Uterus (tissue), 4 donors: ENCODE results near the gene AGFG2. TPM values are rescaled to one million over a fixed set of nuclear protein-coding genes. Genes with fewer than 3 reads are reported as not detected.

Source experiments
- DNase-seq, 2 donors: peaks; one replicate each; pipeline ENCODE4 v3.0.0-alpha.2; 2019 to 2020
- H3K27ac ChIP-seq, 2 donors: fragments of 200-600 bp; sonication (generic); 1 replicate in 1 of 2; 2 replicates in 1 of 2; pipeline ENCODE4 v1.5.1; 2016 to 2018
- H3K27me3 ChIP-seq, 2 donors: fragments of 200-600 bp; sonication (generic); one replicate each; pipeline ENCODE4 v1.5.1; 2018 to 2019; ENCODE audit warnings: control low read depth in 1 of 2
- H3K36me3 ChIP-seq, 2 donors: fragments of 200-600 bp; sonication (generic); one replicate each; pipeline ENCODE4 v1.5.1; 2019; ENCODE audit warnings: control low read depth in 1 of 2
- H3K4me1 ChIP-seq, 2 donors: fragments of 200-600 bp; sonication (generic); one replicate each; pipeline ENCODE4 v1.5.1; 2018 to 2019; ENCODE audit warnings: control low read depth in 1 of 2
- H3K4me3 ChIP-seq, 2 donors: fragments of 200-600 bp; sonication (generic); 1 replicate in 1 of 2; 2 replicates in 1 of 2; pipeline ENCODE4 v1.5.1; 2018 to 2019; ENCODE audit warnings: mild to moderate bottlenecking in 1 of 2
- H3K9me3 ChIP-seq, 2 donors: fragments of 200-600 bp; sonication (generic); one replicate each; pipeline ENCODE4 v1.5.1; 2019; ENCODE audit warnings: control low read depth in 1 of 2
- POLR2A ChIP-seq, 2 donors: fragments of 450-650 bp; IDR thresholded peaks; one replicate each; pipeline ENCODE4 v1.6.1; 2016; ENCODE audit warnings: antibody characterized with exemption in 2 of 2, mild to moderate bottlenecking in 1 of 2, moderate library complexity in 1 of 2
- intact Hi-C: fragments of 100-400 bp; cut with DNase I; formaldehyde crosslinking; loops from one replicate; pipeline ENCODE4 v1.15.1; 2023; ENCODE audit warnings: low total_unique reads
- total RNA-seq, 4 donors: library from RNA; depleted of rRNA in 3 of 4; stranded (reverse); fragments of >200 nt in 3 of 4; gene quantifications; one replicate each; pipeline versions ENCODE4 v1.1.0 to v1.2.4, GENCODE V29; 2014 to 2023
- TF ChIP-seq, protein P1 (sequence below), 4 experiments: fragments of 200-600 bp in 2 of 4; fragments of 450-650 bp in 2 of 4; sonication (generic) in 2 of 4; IDR thresholded peaks; one replicate each; pipeline ENCODE4 v1.5.1; 2016 to 2019; ENCODE audit warnings: antibody characterized with exemption in 4 of 4, mild to moderate bottlenecking in 2 of 4, moderate library complexity in 1 of 4
- donor health status: DM: yes; HTN: yes; CAD: no.

AGFG2 gene
- total RNA-seq, 4 donors from 2014 or later = 6.8 to 64.4 (median 20.4) TPM

DNA sequence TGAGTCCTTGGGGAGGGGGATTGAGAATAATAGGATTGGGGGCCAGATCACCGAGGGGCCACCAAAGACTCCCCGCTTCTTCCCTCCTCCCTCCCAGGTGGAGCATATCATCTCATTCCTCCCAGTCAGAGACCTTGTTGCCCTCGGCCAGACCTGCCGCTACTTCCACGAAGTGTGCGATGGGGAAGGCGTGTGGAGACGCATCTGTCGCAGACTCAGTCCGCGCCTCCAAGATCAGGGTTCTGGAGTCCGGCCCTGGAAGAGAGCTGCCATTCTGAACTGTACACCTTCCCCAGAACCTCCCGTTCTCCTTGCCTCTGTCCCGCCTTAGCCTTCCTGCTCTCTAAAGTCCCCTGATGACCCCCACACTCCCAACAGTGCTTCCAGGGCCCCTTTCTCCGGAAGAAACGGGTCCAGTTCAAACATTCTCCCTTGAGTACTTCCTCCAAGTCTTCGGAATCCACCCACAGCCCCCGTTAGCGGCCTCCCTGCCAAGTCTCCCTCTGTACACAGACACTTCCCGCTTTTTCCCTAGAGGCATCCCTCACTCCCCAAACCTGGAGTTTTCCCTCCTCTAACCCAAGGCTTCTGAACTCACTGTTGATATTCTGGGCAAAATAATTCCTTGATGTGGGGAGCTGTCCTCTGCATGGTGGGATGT, 51.2 kb downstream of the AGFG2 start:
- peak in 1 of 2 donors; percentile 52 for DNase-seq
- intact Hi-C loops = no loop called here
- Histone ChIP-seq H3K36me3 (no peaks in the 10 kb centered on the region), H3K9me3 (no peaks in the 10 kb centered on the region), H3K27me3 (no peaks in the 10 kb centered on the region), H3K27ac (peak overlapping the region; percentile 57 to 66), H3K4me1 (peaks cover 0 to 1% of the 10 kb centered on the region in 2 donors), H3K4me3 (no peak overlapping the region)
- TF ChIP-seq, protein P1, sequence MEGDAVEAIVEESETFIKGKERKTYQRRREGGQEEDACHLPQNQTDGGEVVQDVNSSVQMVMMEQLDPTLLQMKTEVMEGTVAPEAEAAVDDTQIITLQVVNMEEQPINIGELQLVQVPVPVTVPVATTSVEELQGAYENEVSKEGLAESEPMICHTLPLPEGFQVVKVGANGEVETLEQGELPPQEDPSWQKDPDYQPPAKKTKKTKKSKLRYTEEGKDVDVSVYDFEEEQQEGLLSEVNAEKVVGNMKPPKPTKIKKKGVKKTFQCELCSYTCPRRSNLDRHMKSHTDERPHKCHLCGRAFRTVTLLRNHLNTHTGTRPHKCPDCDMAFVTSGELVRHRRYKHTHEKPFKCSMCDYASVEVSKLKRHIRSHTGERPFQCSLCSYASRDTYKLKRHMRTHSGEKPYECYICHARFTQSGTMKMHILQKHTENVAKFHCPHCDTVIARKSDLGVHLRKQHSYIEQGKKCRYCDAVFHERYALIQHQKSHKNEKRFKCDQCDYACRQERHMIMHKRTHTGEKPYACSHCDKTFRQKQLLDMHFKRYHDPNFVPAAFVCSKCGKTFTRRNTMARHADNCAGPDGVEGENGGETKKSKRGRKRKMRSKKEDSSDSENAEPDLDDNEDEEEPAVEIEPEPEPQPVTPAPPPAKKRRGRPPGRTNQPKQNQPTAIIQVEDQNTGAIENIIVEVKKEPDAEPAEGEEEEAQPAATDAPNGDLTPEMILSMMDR (IDR thresholded peaks at IDR 0.05) = no peak
- no peak for TF ChIP-seq POLR2A (IDR thresholded peaks at IDR 0.05)

DNA sequence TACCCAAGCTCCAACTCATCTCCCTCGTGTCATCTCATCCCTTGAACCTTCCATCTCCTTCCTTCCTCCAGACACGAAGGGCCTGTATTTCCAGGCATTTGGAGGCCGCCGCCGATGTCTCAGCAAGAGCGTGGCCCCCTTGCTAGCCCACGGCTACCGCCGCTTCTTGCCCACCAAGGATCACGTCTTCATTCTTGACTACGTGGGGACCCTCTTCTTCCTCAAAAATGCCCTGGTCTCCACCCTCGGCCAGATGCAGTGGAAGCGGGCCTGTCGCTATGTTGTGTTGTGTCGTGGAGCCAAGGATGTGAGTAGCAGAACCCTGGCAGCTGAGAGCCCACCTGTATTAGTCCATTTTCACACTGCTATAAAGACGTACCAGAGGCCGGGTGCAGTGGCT, 52.6 kb downstream of the AGFG2 start:
- H3K27me3 ChIP-seq = no peaks in the 10 kb centered on the region
- intact Hi-C loops = no loop called here
- no peak overlapping the region for H3K4me3 ChIP-seq
- no peaks in the 10 kb centered on the region for H3K4me1 ChIP-seq
- H3K27ac ChIP-seq = no peak overlapping the region
- TF ChIP-seq, protein P1 (IDR thresholded peaks at IDR 0.05) = no peak
- TF ChIP-seq POLR2A (IDR thresholded peaks at IDR 0.05) = no peak
- no peaks in the 10 kb centered on the region for H3K36me3 ChIP-seq
- no peaks in the 10 kb centered on the region for H3K9me3 ChIP-seq
- DNase-seq = no peak

DNA sequence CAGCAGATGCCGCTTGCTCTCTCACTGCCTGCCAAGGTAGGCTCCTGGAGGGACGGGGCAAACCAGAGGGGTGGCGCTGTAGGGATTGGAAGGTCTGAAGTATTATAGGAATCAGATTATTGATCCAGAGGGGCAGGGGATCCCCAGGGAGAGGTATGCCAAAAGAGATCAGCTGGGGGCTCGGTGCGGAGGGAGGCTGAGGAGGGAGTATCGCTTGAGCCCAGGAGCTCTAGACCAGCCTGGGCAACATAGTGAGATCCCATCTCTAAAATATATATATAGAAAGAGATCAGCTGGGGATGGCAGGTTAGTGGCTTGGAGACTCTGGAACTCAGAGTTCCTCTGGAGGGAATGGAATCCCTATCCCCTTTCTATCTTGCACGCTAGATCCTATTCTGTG, 56.2 kb downstream of the AGFG2 start:
- intact Hi-C loops = no loop called here
- H3K27me3 ChIP-seq = no peaks in the 10 kb centered on the region
- H3K4me3 ChIP-seq = no peak overlapping the region
- DNase-seq = no peak
- H3K4me1 ChIP-seq = no peaks in the 10 kb centered on the region
- no peaks in the 10 kb centered on the region for H3K9me3 ChIP-seq
- TF ChIP-seq, protein P1 (IDR thresholded peaks at IDR 0.05) = no peak
- no peak for TF ChIP-seq POLR2A (IDR thresholded peaks at IDR 0.05)
- H3K36me3 ChIP-seq = no peaks in the 10 kb centered on the region
- H3K27ac ChIP-seq = no peak overlapping the region

DNA sequence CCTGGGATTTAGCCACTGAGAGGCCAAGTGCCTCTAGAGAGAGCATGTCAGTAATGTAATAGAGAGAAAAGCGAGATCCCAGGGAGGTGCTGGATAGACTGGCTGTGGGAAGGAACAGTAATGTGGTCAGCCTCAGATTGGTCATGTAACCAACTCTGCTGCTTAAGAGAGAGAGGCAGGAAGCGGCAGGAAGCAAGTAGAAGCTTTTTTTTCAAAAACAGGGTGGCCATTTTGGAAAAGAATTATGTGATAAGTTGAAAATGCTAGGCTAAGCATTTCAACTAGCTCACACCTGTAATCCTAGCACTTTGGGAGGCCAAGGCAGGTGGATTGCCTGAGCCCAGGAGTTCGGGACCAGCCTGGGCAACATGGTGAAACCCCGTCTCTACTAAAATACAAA, 59.4 kb downstream of the AGFG2 start:
- DNase-seq = no peak
- Histone ChIP-seq H3K9me3 (no peaks in the 10 kb centered on the region), H3K4me3 (no peak overlapping the region), H3K27me3 (no peaks in the 10 kb centered on the region), H3K27ac (no peak overlapping the region), H3K36me3 (no peaks in the 10 kb centered on the region), H3K4me1 (peaks cover 0 to 6% of the 10 kb centered on the region in 2 donors)
- intact Hi-C loops = no loop called here
- TF ChIP-seq, protein P1 (IDR thresholded peaks at IDR 0.05) = no peak
- no peak for TF ChIP-seq POLR2A (IDR thresholded peaks at IDR 0.05)

DNA sequence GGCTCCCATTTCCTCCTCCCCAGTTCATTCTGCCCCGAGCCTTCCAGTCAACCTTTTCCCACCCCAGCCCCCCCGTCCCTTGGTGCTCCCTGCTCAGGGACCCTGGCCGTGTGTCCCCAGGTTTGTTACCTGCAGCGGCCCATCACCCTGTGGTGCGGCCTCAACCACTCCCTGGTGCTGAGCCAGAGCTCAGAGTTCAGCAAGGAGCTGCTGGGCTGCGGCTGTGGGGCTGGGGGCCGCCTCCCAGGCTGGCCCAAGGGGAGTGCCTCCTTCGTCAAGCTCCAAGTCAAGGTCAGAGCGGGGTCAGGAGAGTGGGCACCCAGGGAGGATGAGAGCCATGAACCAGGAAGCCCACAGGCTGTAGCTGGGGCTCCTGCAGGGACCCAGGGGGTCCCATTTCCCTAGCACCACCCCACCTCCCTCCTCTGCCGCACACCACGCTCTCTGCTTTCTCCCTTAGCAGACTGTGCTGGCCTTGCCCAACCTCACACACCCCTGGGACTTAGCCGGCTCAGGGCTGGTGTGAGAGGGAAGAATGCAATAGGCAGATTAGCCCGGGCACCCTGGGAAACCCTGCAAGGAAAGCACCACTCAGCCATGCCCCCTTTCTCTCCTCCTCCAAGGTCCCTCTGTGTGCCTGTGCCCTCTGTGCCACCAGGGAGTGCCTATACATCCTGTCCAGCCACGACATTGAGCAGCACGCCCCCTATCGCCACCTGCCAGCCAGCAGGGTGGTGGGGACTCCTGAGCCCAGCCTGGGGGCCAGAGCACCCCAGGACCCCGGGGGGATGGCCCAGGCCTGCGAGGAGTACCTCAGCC, 61.1 kb downstream of the AGFG2 start:
- DNase-seq = no peak
- Histone ChIP-seq H3K27me3 (no peaks in the 10 kb centered on the region), H3K9me3 (no peaks in the 10 kb centered on the region), H3K27ac (no peak overlapping the region), H3K4me1 (peaks cover 0 to 11% of the 10 kb centered on the region in 2 donors), H3K36me3 (no peaks in the 10 kb centered on the region), H3K4me3 (no peak overlapping the region)
- intact Hi-C loops = no loop called here
- TF ChIP-seq, protein P1 (IDR thresholded peaks at IDR 0.05) = no peak
- TF ChIP-seq POLR2A (IDR thresholded peaks at IDR 0.05) = no peak
